Measurements from ENCODE around the gene ADH1C.
A peak's percentile ranks its signal among the peaks of the same experiment; 100 is the strongest.

Gene ADH1C

DNA sequence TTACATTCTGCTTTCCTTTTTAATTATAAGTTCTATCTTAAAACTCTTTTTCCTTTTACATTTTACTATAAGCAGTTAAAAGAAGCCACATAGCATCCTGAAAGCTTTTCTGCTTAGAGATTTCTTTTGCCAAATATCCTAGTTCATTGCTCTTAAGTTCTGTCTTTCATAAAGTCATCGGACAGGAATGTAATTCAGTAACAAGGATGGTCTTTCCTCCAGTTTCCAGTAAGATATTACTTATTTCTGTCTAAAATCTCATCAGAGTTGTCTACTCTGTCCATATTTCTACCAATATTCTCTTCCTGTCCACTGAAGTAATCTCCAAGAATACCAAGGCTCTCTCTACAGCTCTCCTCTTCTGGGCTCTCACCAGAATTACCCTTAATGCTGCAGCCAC is 37.5 kb upstream of the ADH1C start:
- in situ Hi-C loops (cut with HindIII; ENCODE audit: low pct_ligation_motif_present, low sequenced_read_pairs) = no loop called here
- TF ChIP-seq, protein P1, sequence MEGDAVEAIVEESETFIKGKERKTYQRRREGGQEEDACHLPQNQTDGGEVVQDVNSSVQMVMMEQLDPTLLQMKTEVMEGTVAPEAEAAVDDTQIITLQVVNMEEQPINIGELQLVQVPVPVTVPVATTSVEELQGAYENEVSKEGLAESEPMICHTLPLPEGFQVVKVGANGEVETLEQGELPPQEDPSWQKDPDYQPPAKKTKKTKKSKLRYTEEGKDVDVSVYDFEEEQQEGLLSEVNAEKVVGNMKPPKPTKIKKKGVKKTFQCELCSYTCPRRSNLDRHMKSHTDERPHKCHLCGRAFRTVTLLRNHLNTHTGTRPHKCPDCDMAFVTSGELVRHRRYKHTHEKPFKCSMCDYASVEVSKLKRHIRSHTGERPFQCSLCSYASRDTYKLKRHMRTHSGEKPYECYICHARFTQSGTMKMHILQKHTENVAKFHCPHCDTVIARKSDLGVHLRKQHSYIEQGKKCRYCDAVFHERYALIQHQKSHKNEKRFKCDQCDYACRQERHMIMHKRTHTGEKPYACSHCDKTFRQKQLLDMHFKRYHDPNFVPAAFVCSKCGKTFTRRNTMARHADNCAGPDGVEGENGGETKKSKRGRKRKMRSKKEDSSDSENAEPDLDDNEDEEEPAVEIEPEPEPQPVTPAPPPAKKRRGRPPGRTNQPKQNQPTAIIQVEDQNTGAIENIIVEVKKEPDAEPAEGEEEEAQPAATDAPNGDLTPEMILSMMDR (IDR thresholded peaks at IDR 0.05; ENCODE audit: low read depth, low read length, missing control alignments) = no peak
- H3K4me3 ChIP-seq (ENCODE audit: low read depth, low read length) = no peak overlapping the region
- no peaks in the 10 kb centered on the region for H3K36me3 ChIP-seq (replicated peaks)
- H3K27me3 ChIP-seq (replicated peaks) = no peaks in the 10 kb centered on the region
- no peak for DNase-seq
- H3K27ac ChIP-seq = no peak overlapping the region

DNA sequence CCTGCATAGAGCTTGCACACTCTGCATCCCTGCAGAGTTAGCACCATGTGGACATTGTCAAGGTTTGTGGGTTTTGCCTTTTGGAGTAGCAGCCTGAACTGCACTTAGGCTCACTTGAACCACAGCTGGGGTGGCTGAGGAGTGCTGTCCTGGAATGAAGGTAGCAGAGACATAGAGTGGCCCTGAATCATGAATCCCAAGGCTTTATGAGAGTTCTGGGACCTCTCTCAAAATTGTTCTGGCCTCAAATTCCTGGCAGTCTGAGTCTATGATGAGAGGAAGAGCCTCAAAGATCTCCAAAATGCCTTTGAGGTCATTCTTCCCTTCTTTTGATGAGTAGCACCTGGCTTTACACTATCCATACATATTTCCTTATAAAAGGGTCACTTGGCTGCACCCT is 37.1 kb upstream of the ADH1C start:
- TF ChIP-seq, protein P1 (IDR thresholded peaks at IDR 0.05; ENCODE audit: low read depth, low read length, missing control alignments) = no peak
- Histone ChIP-seq H3K27ac (no peak overlapping the region), H3K4me3 (ENCODE audit: low read depth, low read length) (no peak overlapping the region), H3K27me3 (replicated peaks) (no peaks in the 10 kb centered on the region), H3K36me3 (replicated peaks) (no peaks in the 10 kb centered on the region)
- in situ Hi-C loops (cut with HindIII; ENCODE audit: low pct_ligation_motif_present, low sequenced_read_pairs) = no loop called here
- no peak for DNase-seq

DNA sequence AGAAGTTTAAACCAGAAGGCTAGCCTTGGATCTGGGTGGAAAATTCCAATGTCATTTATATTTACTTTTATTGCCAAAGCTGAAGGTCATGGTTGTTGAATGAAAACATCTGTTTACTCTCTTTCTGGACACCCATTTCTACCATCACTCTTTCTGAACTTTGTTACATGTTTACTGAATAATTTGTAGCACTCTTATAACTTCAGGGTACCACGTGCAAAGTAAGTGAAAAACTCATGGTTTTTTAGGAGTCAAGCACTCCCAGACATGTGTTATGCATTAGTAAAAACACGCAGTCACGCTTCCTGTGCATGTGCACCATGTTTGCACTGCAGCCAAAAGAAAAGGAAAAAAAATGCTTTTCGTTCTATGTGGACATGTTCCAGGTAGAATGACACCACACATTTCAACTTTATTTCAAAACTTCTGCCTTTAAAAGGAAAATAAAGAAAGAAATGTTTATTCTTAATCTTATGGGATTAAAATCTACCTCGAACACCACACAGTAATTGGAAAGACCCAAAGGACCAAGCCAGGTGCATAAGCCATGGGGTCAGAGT is 31.4 kb upstream of the ADH1C start:
- no peaks in the 10 kb centered on the region for H3K36me3 ChIP-seq (replicated peaks)
- TF ChIP-seq, protein P1 (IDR thresholded peaks at IDR 0.05; ENCODE audit: low read depth, low read length, missing control alignments) = no peak
- in situ Hi-C loops (cut with HindIII; ENCODE audit: low pct_ligation_motif_present, low sequenced_read_pairs) = no loop called here
- DNase-seq = no peak
- H3K27ac ChIP-seq = no peak overlapping the region
- no peak overlapping the region for H3K4me3 ChIP-seq (ENCODE audit: low read depth, low read length)
- H3K27me3 ChIP-seq (replicated peaks) = no peaks in the 10 kb centered on the region

DNA sequence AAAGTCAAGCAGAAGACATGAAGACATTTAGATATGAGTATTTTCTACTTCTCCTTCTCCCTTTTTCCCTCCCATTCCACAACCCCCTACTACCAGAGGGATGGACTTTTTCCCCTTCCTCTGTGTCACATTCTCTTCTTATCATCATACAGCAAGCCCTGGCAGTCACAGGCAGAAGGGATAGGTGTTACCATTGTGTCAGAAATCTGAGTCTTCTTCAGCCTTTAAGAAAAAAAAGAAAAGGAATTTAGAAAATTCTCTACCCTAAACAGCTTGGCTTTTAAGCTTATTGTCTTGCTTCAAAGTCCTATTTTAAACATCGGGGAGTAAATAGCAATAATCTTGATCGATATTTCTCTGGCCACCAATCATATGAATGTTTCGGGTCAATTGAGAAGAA is 30.9 kb upstream of the ADH1C start:
- H3K27me3 ChIP-seq (replicated peaks) = no peaks in the 10 kb centered on the region
- no peaks in the 10 kb centered on the region for H3K36me3 ChIP-seq (replicated peaks)
- TF ChIP-seq, protein P1 (IDR thresholded peaks at IDR 0.05; ENCODE audit: low read depth, low read length, missing control alignments) = no peak
- no peak overlapping the region for H3K4me3 ChIP-seq (ENCODE audit: low read depth, low read length)
- in situ Hi-C loops (cut with HindIII; ENCODE audit: low pct_ligation_motif_present, low sequenced_read_pairs) = no loop called here
- H3K27ac ChIP-seq = no peak overlapping the region
- no peak for DNase-seq

DNA sequence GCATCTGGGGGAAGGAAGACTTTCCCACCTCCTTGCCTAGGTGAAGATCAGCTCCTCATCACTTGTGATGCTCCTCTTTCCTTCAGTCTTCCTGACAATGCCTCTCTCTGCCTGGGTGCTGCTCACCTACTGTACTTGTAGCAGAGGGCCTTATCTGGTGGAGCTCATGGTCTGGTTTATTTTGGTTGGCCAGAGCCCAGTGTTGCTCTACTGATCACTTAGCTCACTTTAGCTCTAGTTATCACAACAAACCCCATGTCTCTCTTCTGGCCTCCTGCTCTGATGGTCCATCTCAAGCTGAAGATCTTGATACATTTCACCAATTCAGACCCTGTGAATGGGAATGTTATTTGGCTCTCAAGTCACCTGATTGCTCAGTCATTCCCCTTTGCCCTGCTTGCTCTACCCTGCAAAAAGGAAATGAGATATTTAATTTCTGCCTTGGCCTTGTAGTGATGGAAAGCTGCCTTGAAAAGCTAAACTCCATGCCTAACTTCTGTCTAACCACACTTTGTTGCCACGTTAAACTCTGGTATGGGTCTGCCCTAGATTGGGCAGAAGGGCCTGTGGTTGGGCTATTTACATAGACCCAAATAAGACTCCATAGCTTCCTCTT is 30.3 kb upstream of the ADH1C start:
- in situ Hi-C loops (cut with HindIII; ENCODE audit: low pct_ligation_motif_present, low sequenced_read_pairs) = no loop called here
- Histone ChIP-seq H3K36me3 (replicated peaks) (no peaks in the 10 kb centered on the region), H3K4me3 (ENCODE audit: low read depth, low read length) (no peak overlapping the region), H3K27ac (no peak overlapping the region), H3K27me3 (replicated peaks) (no peaks in the 10 kb centered on the region)
- TF ChIP-seq, protein P1 (IDR thresholded peaks at IDR 0.05; ENCODE audit: low read depth, low read length, missing control alignments) = no peak
- peak; percentile 39 for DNase-seq
